Fibroblast of lung (primary cell): Measurements from ENCODE around the gene DTD1. TPM values are rescaled to one million over a fixed set of nuclear protein-coding genes. Genes with fewer than 3 reads are reported as not detected.

ENCODE experiments used
- DNase-seq, 2 donors: peaks; one replicate each; pipeline versions ENCODE4 v3.0.0 to v3.0.0-alpha.2; 2010; ENCODE audit warnings: low read depth in 2 of 2
- H2AFZ ChIP-seq: 2 replicates; pipeline ENCODE4 v1.5.1; 2012; ENCODE audit warnings: low read length, control low read depth, inconsistent platforms
- H3K27ac ChIP-seq: 2 replicates; pipeline ENCODE4 v1.5.1; 2011; ENCODE audit warnings: low read length, control low read depth; ENCODE audit not compliant: insufficient read depth
- H3K27me3 ChIP-seq: 2 replicates; pipeline ENCODE4 v1.5.1; 2011; ENCODE audit warnings: mild to moderate bottlenecking, low read length; ENCODE audit not compliant: control insufficient read depth, insufficient read depth
- H3K36me3 ChIP-seq: 2 replicates; pipeline ENCODE4 v1.5.1; 2011; ENCODE audit warnings: low read length; ENCODE audit not compliant: control insufficient read depth, insufficient read depth
- H3K4me1 ChIP-seq: 2 replicates; pipeline ENCODE4 v1.5.1; 2011; ENCODE audit warnings: low read length; ENCODE audit not compliant: control insufficient read depth, insufficient read depth; ENCODE audit errors: extremely low read depth
- H3K4me2 ChIP-seq: 2 replicates; pipeline ENCODE4 v1.5.1; 2011; ENCODE audit warnings: low read length, control low read depth; ENCODE audit not compliant: insufficient read depth; ENCODE audit errors: extremely low read depth
- H3K4me3 ChIP-seq, 4 experiments: fragments of 200-600 bp in 1 of 4; sonication (generic) in 1 of 4; replicated peaks in 1 of 4; 2 replicates each; pipeline ENCODE4 v1.5.1; 2011 to 2016; ENCODE audit warnings: low read length in 4 of 4, low read depth in 3 of 4, mild to moderate bottlenecking in 3 of 4, control low read depth in 2 of 4, inconsistent platforms in 1 of 4, mixed read lengths in 1 of 4; ENCODE audit not compliant: insufficient read depth in 1 of 4; ENCODE audit errors: control extremely low read depth in 1 of 4
- H3K79me2 ChIP-seq: 2 replicates; pipeline ENCODE4 v1.5.1; 2012; ENCODE audit warnings: mild to moderate bottlenecking, low read length, inconsistent platforms; ENCODE audit not compliant: control insufficient read depth, insufficient read depth
- H3K9ac ChIP-seq: 2 replicates; pipeline ENCODE4 v1.5.1; 2011; ENCODE audit warnings: mild to moderate bottlenecking, low read length, control low read depth; ENCODE audit not compliant: insufficient read depth
- H3K9me3 ChIP-seq: 2 replicates; pipeline ENCODE4 v1.5.1; 2012; ENCODE audit warnings: low read depth, low read length; ENCODE audit not compliant: control insufficient read depth, insufficient read depth
- H4K20me1 ChIP-seq: 2 replicates; pipeline ENCODE4 v1.5.1; 2011; ENCODE audit warnings: low read length; ENCODE audit not compliant: control insufficient read depth, insufficient read depth; ENCODE audit errors: extremely low read depth
- EZH2 ChIP-seq: IDR thresholded peaks from 2 replicates; pipeline ENCODE4 v1.5.1; 2012; ENCODE audit warnings: low read length, control low read depth, mild to moderate bottlenecking; ENCODE audit errors: missing control alignments
- polyA plus RNA-seq, 2 donors: library from polyadenylated mRNA; depleted of rRNA in 1 of 2; stranded (reverse) in 1 of 2; unstranded in 1 of 2; fragments of >200 nt; gene quantifications; 2 replicates each; pipeline ENCODE4 v1.2.1, GENCODE V29; 2011 to 2012; ENCODE audit warnings: missing spikeins in 1 of 2
- total RNA-seq: library from RNA; depleted of rRNA; stranded (reverse); fragments of >200 nt; gene quantifications from 2 replicates; pipeline ENCODE4 v1.2.1, GENCODE V29; 2014
- TF ChIP-seq, protein P1 (sequence below), 2 donors: IDR thresholded peaks in 1 of 2; conservative IDR thresholded peaks in 1 of 2; 1 replicate in 1 of 2; 2 replicates in 1 of 2; pipeline ENCODE4 v1.5.1; 2011 to 2012; ENCODE audit warnings: low read length in 2 of 2, control low read depth in 1 of 2, inconsistent platforms in 1 of 2, low read depth in 1 of 2, mild to moderate bottlenecking in 1 of 2

Gene DTD1
- total and polyA plus RNA-seq, 2 donors (not counting 1 experiment from before 2014, with no cell fraction given): 60.8 to 71.0 TPM

DNA sequence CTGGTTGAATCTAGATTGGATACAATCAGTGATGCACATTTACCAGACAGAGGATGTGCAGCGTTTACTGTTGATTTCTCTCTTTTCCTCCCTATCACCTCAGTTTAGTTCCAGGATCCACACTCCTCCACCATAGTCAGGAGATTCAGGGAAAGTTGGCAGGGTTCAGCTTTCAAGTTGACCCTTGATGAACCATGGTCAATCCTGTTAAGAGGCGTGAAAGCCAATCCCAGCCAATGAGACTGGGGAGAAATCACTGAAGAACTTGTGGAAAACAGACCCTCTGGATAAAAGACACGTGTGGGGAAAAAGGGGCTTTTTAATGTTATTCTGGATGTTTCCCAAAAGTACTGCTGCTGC, 206.6 kb downstream of the DTD1 start:
- no peak for TF ChIP-seq EZH2
- TF ChIP-seq, protein P1, sequence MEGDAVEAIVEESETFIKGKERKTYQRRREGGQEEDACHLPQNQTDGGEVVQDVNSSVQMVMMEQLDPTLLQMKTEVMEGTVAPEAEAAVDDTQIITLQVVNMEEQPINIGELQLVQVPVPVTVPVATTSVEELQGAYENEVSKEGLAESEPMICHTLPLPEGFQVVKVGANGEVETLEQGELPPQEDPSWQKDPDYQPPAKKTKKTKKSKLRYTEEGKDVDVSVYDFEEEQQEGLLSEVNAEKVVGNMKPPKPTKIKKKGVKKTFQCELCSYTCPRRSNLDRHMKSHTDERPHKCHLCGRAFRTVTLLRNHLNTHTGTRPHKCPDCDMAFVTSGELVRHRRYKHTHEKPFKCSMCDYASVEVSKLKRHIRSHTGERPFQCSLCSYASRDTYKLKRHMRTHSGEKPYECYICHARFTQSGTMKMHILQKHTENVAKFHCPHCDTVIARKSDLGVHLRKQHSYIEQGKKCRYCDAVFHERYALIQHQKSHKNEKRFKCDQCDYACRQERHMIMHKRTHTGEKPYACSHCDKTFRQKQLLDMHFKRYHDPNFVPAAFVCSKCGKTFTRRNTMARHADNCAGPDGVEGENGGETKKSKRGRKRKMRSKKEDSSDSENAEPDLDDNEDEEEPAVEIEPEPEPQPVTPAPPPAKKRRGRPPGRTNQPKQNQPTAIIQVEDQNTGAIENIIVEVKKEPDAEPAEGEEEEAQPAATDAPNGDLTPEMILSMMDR (conservative IDR thresholded peaks at IDR 0.05 in 1 of 2, IDR thresholded peaks at IDR 0.05 in 1 of 2; ENCODE audit: low read depth in 1 of 2, low read length in 2 of 2): no peak
- Histone ChIP-seq H3K9ac (peak overlapping the region; percentile 76), H4K20me1 (no peaks in the 10 kb centered on the region), H3K36me3 (no peaks in the 10 kb centered on the region), H3K4me3 (peak overlapping the region; percentile 71 to 92 (median 79)), H3K4me2 (peak overlapping the region; percentile 95), H3K27me3 (no peaks in the 10 kb centered on the region), H3K4me1 (peaks cover 3% of the 10 kb centered on the region), H3K79me2 (no peaks in the 10 kb centered on the region), H3K27ac (peak overlapping the region; percentile 86), H3K9me3 (no peaks in the 10 kb centered on the region), H2AFZ (peak overlapping the region; percentile 76)
- no peak for DNase-seq

DNA sequence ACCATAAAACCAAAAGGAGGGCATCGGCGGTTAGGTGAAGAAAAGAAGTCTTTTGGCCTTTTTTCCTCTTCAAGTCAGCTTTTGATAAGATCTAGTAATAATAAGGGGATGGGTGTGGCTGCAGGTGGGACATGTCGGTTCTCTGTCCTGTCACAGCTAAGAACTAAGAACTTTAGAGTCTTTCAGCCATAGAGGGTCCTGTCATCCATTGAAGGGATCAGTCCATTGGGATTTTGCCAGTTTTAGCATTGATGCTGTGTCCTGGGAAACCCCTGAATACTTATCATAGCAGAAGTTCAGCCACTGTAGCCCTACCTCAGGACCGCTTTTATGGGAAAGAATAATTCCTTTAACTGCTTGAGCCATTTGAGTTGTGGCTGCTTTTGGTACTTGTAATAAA, 207.5 kb downstream of the DTD1 start:
- Histone ChIP-seq H3K4me2 (no peak overlapping the region), H2AFZ (no peak overlapping the region), H3K27ac (no peak overlapping the region), H4K20me1 (no peaks in the 10 kb centered on the region), H3K4me3 (no peak overlapping the region), H3K9me3 (no peaks in the 10 kb centered on the region), H3K9ac (no peak overlapping the region), H3K4me1 (peaks cover 3% of the 10 kb centered on the region), H3K36me3 (no peaks in the 10 kb centered on the region), H3K79me2 (no peaks in the 10 kb centered on the region), H3K27me3 (no peaks in the 10 kb centered on the region)
- no peak for DNase-seq
- TF ChIP-seq EZH2: no peak

DNA sequence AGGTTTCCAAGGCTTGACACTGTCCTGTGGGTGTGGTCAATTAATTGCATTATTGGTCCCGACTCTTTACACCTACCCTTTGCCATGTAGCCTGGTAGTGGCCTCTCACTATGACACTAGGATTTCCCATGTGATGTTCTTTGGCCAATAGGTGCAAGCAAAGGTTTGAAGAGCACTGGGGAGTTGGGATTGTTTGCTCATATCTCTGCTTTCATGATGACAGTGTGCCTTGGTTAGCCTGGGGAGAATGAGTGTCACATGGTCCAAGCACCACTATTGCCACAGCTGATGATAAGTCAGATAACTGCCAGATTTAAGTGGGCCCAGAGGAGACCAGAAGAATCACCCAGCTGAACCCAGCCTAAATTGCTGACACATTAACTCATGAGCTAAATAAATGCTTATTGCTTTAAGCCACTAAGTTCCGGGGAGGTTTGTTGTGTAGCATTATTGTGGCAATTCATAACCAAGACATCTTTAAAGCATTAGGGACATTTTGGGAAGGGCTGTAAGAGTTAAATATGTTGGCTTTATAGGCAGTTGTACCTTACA, 208.5 kb downstream of the DTD1 start:
- H3K9ac ChIP-seq: no peak overlapping the region
- no peaks in the 10 kb centered on the region for H3K36me3 ChIP-seq
- H2AFZ ChIP-seq: no peak overlapping the region
- no peaks in the 10 kb centered on the region for H3K9me3 ChIP-seq
- peaks cover 3% of the 10 kb centered on the region for H3K4me1 ChIP-seq
- no peak overlapping the region for H3K4me3 ChIP-seq
- no peak overlapping the region for H3K27ac ChIP-seq
- no peak overlapping the region for H3K4me2 ChIP-seq
- H3K79me2 ChIP-seq: no peaks in the 10 kb centered on the region
- no peak for DNase-seq
- no peaks in the 10 kb centered on the region for H3K27me3 ChIP-seq
- no peaks in the 10 kb centered on the region for H4K20me1 ChIP-seq
- TF ChIP-seq, protein P1 (conservative IDR thresholded peaks at IDR 0.05 in 1 of 2, IDR thresholded peaks at IDR 0.05 in 1 of 2; ENCODE audit: low read depth in 1 of 2, low read length in 2 of 2): no peak
- no peak for TF ChIP-seq EZH2
